Fibroblast of the aortic adventitia (primary cell): ENCODE results near the gene MLEC. TPM values are rescaled to one million over a fixed set of nuclear protein-coding genes. Genes with fewer than 3 reads are reported as not detected.

ENCODE experiments used
- DNase-seq: peaks from one replicate; pipeline ENCODE4 v3.0.0-alpha.2; 2010; ENCODE audit warnings: low read depth
- H3K4me3 ChIP-seq: 2 replicates; pipeline ENCODE4 v1.5.1; 2011; ENCODE audit warnings: low read depth, mild to moderate bottlenecking, control low read depth, low read length, moderate library complexity
- CTCF ChIP-seq: IDR thresholded peaks from 2 replicates; pipeline ENCODE4 v1.5.1; 2011; ENCODE audit warnings: mild to moderate bottlenecking, low read length, control low read depth, inconsistent platforms; ENCODE audit not compliant: insufficient read depth
- total RNA-seq: library from RNA; depleted of rRNA; stranded (reverse); fragments of >200 nt; gene quantifications from 2 replicates; pipeline ENCODE4 v1.2.3, GENCODE V29; 2012; ENCODE audit warnings: low replicate concordance

MLEC gene
- total RNA-seq, 1 donor: 77.1 TPM

DNA sequence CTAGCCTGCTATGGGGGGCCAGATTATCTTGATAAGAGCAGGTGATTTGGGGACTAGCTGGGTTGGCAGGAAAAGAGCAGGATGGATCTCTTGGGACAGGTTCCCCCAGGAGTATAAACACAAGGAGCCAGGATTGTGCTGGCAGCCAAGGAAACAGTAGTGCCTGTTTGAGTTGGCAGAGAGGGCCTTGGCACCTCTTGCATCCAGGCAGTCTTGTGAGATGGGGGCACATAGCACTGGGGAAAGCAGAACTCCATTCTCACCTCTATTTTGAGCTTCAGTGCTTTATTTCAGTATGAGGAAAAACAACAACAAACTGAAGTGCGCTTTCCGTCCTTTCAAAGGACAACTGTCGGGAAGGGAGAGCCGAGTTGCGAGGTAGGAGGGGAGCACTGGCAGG lies 13.9 kb downstream of the MLEC start:
- no peak for TF ChIP-seq CTCF
- no peak overlapping the region for H3K4me3 ChIP-seq
- DNase-seq: no peak

DNA sequence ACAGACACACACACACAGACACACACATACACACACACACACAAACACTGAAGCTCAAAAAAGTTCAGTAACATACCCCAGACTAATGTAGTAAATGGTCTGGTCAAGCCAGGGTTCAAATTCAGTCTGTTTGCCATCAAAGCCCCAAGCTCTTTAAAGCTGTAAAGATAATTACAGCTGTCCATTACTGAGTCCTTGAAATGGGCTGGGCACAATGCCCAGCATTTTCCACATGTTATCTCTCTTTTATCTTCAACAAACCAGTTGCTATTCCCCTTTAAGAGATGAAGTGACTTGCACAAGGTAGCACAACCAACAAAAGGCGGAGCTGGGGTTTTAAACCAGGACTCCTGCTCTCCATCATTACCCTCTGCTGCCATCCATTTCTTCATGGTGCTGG lies 15.7 kb downstream of the MLEC start:
- TF ChIP-seq CTCF: no peak
- DNase-seq: no peak
- H3K4me3 ChIP-seq: no peak overlapping the region

DNA sequence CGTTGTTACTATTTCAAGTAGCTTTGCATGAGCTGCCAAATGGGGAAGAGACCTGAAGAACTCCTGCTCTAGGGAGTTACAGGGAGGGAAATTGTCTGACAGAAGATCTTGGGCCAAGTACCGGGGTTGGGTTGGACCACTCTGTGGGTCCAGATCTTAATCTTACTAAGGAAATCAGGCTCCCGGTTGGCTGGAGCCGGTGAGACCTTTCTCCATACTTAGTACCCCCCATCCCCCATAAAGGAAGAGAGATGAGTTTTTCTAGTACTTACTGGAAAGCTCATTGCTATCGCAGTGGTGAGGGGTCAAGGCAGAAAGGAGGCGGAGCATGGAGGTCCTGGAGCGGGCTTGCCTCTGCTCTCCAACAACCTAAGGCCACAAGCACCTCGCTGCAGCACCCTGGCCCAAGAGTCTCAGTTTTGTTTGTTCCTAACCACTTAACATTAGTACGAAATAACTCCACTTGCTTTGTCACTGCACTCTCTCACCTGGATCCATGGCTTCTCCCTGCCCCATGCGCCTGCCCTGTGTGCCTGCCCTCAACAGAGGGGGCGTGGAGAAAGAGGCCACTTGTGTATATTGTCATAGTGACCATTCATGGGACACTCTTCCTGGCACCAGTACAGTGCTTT lies 16.5 kb downstream of the MLEC start:
- DNase-seq: no peak
- TF ChIP-seq CTCF: no peak
- H3K4me3 ChIP-seq: no peak overlapping the region

GRCh38 chr12:120705618-120706017 lies 18.7 kb downstream of the MLEC start:
- no peak overlapping the region for H3K4me3 ChIP-seq
- TF ChIP-seq CTCF: no peak
- no peak for DNase-seq

- H3K4me3 ChIP-seq: no peak overlapping the region
- no peak for TF ChIP-seq CTCF
- no peak for DNase-seq
These were observed 19.1 kb downstream of the MLEC start for GRCh38 chr12:120706029-120706428.

DNA sequence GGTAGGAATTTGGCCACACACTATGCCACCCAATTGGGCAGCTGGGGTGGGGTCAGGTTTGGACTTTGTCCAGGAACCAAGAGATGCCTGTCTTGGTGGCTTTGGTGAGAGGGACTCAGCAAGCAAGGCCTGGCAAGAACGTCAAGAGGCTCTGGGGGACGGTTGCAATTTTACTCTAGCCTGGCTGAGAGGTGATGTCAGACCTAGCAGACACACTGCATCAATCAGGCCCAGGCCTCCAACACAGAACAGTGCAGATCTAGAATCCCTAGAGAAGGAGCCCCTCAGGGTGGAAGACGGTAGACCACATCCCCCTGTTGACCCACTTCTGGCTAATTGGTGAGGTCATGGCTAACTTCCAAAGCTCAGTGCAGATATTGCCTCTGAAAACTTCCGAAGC lies 21.7 kb downstream of the MLEC start:
- TF ChIP-seq CTCF: no peak
- H3K4me3 ChIP-seq: no peak overlapping the region
- no peak for DNase-seq
